ENCODE data around the gene QSOX2.

Gene QSOX2, protein sequence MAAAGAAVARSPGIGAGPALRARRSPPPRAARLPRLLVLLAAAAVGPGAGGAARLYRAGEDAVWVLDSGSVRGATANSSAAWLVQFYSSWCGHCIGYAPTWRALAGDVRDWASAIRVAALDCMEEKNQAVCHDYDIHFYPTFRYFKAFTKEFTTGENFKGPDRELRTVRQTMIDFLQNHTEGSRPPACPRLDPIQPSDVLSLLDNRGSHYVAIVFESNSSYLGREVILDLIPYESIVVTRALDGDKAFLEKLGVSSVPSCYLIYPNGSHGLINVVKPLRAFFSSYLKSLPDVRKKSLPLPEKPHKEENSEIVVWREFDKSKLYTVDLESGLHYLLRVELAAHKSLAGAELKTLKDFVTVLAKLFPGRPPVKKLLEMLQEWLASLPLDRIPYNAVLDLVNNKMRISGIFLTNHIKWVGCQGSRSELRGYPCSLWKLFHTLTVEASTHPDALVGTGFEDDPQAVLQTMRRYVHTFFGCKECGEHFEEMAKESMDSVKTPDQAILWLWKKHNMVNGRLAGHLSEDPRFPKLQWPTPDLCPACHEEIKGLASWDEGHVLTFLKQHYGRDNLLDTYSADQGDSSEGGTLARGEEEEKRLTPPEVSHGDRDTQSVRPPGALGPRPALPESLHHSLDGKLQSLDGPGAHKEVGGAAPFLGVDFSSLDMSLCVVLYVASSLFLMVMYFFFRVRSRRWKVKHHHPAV

GRCh38 chr9:136245219-136246150 lies at the start of gene QSOX2:
Gene QSOX2 (minus strand): TSS chr9:136245812. CDS start chr9:136245803, 9 bp downstream.
- DNase-seq (ENCODE audit: low read depth) = no peak

- no peak for DNase-seq (ENCODE audit: low read depth)
Measured at GRCh38 chr9:136295055-136295454, 49.4 kb upstream of the QSOX2 start.

DNA sequence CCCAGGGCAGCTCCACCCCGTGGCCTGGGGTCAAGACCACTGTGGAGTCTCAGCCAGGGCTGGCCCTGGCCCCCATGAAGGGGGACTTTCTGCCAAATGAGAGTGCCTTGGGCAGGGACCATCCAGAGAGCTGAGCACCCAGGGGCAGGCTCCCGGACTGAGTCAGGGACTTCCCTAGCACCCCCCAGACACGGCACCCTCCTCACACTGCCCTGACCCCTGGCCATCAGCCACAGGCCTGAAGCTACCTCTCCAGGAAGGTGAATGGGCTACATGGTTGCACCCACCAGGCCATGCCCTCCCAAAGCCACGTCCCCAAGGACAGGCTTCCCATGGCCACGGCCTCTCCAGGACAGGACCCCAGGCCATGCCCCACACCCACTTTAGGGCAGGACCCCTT lies 48.8 kb upstream of the QSOX2 start:
- DNase-seq (ENCODE audit: low read depth) = no peak

DNA sequence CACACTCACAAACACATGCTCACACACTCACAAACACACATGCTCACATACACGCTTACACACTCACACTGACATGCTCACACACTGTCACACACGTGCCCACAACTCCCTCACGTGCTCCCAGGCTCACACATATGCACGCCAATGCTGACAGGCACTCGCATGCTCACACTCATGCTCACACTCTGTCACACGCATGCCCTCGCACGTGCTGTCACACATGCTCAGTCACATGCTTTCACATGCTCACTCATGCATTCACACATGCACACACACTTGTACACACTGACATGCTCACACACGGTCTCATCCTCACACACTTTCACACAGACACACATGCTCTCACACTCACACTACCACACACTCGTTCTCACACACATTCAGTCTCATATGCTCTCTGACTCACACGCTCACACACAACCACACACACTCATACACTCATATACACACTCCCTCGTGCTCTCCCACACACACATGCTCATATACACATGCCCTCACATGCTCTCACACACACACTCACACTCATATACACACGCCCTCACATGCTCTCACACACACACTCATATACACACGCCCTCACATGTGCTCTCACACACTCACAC lies 48.0 kb upstream of the QSOX2 start:
- no peak for DNase-seq (ENCODE audit: low read depth)

DNA sequence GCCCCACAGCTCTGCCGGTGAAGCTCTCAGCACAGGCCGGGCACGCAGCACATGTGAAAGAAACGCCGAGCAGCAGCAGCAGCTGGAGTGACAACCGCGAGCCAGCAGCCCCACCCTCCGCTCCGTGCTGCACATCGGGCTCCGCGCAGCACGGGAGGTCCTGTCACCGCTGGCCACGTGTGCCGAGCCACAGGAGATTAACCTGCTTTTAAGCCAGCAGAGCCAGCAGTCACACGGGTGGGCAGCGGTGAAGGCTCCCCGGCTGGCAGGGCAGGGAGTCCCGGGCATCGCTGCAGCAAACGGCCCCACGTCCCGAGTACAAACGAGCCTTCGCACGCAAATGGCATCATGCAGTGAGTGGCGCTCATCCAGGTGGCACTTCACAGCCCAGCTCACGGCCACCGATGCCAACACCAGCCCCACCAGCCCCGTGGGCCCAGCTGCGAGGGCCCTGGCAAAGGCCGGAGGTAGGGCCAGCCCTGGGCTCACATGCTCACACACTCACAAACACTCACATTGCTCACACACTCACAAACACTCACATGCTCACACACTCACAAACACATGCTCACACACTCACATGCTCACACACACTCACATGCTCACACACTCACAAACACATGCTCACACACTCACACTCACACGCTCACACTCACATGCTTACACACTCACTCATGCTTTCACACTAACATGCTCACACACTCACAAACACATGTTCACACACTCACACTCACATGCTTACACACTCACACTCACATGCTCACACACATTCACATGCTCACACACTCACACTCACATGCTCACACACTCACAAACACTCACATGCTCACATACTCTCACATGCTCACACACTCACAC lies 47.2 kb upstream of the QSOX2 start:
- DNase-seq (ENCODE audit: low read depth) = no peak

DNA sequence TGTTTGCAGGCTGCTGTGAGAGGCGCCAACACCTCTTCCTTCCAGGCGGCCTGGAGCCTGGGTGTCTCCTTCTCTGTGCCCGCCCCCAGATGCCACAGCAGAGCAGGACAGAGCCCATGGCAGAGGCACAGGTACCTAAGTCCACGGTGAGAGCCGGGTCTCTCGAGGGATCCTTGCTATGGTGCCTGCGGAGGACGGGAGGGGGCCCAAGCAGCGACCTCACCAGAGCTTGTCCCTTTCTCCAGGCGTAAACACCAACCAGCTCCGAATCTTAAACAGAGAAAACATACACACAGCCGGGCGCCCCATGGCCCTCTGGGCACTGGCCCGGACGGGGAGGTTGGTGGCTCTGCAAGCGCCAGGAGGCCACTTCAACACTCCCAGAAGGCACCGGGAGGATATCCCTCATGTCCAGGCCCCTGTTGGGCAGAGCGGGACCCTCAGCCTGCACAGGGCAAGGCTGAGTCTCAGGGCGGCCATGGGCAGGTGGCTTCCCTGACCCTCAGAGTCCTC lies 46.5 kb upstream of the QSOX2 start:
- DNase-seq (ENCODE audit: low read depth) = no peak

- DNase-seq (ENCODE audit: low read depth) = no peak
Measured at GRCh38 chr9:136291306-136292025, 45.9 kb upstream of the QSOX2 start.

DNA sequence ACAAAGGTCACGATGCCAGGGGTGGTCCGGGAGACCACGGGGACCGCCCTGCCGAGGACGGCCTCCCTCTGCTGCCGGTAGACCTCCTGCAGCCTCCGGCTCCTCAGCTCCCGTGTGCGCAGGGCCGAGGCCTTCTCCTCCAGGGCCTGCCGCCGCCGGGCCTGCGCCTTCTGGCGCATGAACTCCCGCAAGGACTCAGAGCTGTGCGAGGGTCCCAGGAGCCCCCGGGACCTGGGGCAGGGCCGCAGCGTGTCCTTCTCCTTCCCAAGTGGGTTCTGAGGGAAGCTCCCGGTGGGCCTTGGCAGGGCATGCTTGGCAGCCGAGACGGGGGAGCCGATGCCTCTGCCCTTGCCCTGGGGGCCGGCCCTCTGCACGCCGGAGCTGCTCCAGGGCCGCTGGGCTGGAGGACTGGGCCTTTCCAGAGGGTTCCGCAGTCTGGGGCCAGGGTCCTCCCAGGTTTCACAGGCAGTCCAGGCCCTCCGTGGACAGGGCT lies 44.9 kb upstream of the QSOX2 start:
- no peak for DNase-seq (ENCODE audit: low read depth)

DNA sequence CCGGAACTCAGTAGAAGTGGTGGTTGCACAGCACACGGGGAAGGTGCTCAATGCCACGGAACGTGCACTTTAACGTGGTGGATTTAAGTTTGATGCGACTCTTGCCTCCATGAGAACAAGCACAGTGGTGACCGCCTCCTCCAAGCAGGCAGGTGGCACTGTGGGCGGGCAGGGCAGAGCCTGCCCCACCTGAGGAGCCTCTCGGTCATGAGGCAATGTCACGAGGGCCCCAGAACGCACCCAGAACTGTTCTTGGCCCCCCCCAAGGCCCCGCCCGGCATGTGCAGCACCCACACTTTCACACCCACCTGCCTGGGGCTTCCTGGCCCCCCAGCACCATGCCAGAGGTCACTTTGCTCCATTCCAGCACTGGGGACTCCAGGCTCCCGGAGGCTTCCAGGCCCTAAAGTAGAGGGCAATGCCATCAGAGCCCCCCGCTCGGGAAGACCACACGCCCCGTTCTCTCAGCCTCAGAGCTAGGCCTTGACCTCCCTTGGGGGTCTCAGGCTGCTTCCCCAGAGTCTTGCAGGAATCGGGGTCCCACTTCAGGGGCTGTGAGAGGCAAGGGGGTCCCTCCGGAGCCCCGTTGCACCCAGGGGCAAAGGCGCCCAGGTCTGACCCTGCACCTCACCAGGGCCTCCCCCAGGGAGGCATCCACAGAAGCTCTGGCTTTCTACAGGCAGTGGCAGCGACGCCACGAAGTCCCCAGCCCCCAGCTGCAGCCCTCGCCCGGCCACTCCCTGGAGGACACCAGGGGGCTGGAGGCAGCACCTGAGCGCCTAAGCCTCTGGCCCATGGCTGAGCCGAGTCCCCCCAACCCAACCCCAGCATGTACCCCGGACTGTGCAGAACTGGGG lies 44.3 kb upstream of the QSOX2 start:
- DNase-seq (ENCODE audit: low read depth) = no peak

GRCh38 chr9:136287960-136288753 lies 42.5 kb upstream of the QSOX2 start:
- DNase-seq (ENCODE audit: low read depth) = no peak

GRCh38 chr9:136286987-136287379 lies 41.4 kb upstream of the QSOX2 start:
- DNase-seq (ENCODE audit: low read depth) = no peak

GRCh38 chr9:136286359-136286986 lies 40.9 kb upstream of the QSOX2 start:
- no peak for DNase-seq (ENCODE audit: low read depth)

DNA sequence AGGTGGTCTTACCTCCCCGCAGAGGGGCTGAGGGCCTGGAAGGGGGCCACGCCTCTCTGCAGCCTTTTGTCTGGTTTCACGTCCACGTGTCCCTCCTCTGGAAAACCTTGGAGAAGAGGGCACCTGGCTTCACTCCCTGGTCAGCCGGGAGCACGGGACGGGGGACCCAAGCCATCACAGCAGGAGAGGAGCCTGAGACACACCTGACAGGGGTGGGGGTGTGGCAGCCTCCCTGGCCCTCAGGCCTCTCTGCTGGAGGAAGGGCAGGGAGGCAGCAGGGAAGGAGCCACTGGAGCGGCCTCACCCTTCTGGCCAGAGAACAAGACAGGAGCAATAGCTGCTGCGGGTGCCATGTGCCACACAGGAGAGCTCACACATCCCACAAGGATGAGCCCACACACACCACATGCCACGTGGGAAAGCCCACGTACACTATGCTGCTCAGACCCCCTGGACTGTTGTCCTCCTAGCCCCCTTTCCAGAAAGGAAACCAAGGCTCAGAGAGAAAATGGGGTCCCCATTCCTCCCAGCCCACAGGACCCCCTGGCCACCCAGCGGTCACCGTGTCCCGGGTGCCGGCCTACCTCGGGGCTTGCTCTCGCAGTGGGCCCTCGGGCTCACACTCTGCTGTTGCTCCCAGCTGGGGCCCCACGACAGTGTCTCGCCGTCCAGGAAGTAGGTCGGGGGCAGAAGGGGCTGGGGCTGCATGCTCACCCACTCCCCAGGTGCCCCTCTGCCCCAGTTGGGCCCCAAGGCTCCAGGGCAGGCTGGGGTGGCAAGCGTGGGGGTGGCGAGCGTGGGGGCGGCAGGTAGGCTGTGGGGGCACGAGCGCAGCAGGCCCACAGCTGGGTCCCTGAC lies 40.1 kb upstream of the QSOX2 start:
- no peak for DNase-seq (ENCODE audit: low read depth)

DNA sequence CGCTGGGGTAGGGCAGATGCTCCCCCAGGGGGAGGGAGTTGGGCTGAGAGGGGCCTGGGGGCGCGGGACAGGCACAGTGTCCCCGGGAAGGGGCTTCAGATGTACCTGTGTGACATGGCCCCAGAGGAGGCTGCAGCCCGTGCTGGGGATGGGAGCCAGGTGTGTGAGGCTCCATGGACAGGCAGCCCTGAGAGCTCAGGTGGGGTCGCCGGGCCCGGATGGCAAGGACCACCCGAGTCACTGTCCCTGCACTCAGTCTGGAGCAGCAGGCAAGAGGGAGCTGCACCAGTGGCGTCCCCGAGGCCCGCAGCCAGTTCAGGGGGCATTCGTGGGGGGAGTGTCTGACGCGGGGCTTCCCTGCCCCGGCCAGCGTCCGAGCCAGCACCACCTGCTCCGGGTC lies 39.3 kb upstream of the QSOX2 start:
- no peak for DNase-seq (ENCODE audit: low read depth)

DNA sequence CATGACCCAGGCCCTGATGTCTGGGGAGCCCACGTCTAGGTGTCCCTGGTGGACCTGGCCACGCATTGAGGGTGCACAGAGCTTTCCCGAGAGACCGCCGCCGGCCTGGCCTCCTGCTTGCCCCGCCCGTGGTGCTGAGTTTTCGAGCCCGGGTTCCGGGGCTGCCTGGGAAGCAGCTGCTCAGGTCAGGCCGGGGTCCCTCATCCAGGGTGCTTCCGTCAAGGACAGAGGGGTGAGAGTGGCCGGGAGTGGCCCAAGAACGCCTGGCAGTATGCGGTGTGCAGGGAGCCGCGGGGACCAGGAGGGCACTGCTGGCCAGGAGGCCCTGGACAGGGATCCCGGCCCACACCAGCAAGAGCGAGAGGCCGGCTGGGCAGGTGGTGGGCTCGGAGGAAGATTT lies 38.7 kb upstream of the QSOX2 start:
- DNase-seq (ENCODE audit: low read depth) = no peak
